GM21423 (cell line): ENCODE measurements around the gene CDC37.
A peak's percentile ranks its signal among the peaks of the same experiment; 100 is the strongest.
"Not testable (repeated sequence)": the region's sequence is repeated elsewhere in the genome, so short reads cannot be mapped to it uniquely, and the experiment has no call there.

Source experiments
- ATAC-seq: cut with Tn5 transposase; IDR thresholded peaks from one replicate; pipeline ENCODE4 v1.9.1; 2021; ENCODE audit warnings: mild to moderate bottlenecking, moderate library complexity; ENCODE audit not compliant: unreplicated experiment

CDC37 gene

GRCh38 chr19:10395917-10396316 is 7.4 kb downstream of the CDC37 start:
- no peak for ATAC-seq

DNA sequence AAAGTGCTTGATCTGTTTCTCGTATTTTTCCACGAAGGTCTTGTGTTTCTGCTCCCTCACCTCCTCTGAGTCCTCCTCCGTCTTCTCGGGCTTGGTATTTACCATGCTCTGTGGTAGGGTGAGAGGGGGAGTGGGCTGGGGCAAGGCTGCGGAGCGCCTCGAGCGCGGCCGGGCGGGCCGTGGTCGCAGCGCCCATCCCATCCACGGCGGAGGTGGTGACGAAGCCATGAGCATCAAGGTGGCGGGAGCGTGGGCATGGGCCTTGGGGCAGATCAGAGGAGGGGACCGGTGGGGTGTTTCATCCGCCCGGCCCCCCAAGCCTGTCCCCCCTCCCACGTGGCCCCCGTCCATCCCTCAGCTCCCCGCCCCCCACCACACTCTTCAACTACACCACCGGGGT is 7.9 kb downstream of the CDC37 start:
- no peak for ATAC-seq

DNA sequence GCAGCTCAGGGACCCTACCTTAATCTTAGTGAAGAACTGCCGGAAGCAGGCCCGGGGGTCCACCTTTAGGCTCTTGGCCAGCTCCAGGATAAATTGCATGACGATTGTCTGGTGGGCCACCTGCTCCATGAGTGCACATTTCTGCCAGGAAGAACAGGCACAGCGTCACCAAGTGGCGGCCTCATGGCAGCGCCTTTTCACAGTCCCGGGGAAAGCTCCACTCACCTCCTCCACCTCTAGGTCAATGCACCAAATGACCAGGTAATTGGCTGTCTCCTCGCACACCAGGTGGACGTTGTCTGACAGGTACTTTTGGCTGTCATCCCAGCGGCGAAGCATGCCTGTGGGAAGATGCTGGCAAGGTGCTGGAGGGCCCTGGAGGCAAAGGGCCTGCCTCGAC is 8.3 kb downstream of the CDC37 start:
- no peak for ATAC-seq

DNA sequence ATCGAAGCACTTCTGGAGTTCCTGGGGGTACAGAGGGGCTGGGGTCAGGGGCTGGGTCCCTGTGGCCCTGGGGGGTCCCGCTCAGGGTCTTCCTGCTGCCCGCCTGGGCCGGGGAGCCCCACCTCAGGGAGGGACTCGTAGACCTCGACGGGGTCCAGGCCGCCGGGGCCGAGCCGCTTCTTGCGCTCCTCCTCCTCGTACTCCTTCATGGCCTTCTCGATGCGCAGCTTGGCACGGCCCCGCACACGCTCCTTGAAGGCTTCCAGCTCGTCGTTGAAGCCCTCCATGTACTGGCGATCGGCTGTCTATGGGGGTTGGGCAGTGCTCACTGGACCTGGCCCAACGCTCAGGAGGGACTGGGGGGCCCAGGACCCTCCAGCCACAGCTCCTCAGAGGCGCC is 10.2 kb downstream of the CDC37 start:
- ATAC-seq: no peak

DNA sequence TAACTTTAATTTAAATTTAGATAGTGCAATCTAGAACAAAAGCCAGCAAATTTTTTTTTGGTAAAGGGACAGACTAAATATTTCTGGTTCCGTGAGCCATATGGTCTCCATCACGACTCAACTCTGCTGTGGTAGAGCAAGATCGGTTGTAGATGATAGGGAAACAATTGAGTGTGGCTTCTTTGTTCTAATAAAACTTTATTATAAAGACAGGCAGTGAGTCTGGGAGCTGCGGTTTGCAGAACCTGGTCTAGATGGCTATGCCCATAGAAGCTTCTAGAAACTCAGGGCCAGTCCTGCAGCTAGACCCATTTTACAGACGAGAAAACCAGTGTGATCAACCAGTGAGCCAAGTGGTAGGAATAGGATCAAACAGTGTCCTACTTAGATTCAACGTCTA is 11.2 kb downstream of the CDC37 start:
- ATAC-seq: no peak

- ATAC-seq: no peak
Observed at GRCh38 chr19:10390652-10391286, 12.6 kb downstream of the CDC37 start.

DNA sequence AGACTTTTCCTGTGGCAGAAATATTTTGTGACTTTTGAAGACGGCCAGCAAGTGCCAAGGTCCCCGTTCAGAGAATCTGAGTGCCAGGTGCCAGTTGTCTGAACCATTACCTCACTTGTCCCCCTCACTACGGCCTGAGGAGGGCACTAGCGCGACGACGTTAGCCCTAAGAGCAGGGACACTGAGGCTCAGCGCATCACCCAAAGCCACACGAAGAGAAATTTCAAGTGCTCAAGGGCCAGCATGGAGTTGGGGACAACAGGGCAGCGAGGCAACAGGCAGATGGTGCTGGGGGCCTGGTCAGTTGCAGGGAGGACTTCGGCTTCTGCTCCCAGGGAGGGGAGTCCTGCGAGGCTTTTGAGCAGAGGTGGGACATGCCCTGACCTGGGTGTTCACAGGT is 13.5 kb downstream of the CDC37 start:
- ATAC-seq: no peak

GRCh38 chr19:10388957-10389356 is 14.4 kb downstream of the CDC37 start:
- no peak for ATAC-seq

DNA sequence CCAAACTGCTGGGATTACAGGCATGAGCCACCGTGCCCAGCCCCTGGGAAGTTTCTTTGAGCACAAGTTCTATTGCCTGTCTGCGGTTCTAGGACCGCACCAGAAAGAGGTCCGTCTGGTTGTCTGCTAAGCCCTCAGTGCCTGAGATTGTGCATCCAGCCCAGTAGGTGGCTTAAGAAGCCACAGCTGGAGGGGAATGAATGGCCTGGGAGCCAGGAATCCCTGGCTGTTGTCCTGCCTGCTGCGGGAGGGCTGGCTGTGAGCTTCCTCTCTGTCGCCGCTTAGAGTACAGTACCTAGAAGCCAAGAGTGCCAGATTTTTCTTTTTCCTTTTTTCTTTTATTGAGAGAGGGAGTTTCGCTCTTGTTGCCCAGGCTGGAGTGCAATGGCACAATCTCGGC is 18.8 kb downstream of the CDC37 start:
- ATAC-seq: no peak

GRCh38 chr19:10383223-10383499 is 20.2 kb downstream of the CDC37 start:
- ATAC-seq: not testable (repeated sequence)

DNA sequence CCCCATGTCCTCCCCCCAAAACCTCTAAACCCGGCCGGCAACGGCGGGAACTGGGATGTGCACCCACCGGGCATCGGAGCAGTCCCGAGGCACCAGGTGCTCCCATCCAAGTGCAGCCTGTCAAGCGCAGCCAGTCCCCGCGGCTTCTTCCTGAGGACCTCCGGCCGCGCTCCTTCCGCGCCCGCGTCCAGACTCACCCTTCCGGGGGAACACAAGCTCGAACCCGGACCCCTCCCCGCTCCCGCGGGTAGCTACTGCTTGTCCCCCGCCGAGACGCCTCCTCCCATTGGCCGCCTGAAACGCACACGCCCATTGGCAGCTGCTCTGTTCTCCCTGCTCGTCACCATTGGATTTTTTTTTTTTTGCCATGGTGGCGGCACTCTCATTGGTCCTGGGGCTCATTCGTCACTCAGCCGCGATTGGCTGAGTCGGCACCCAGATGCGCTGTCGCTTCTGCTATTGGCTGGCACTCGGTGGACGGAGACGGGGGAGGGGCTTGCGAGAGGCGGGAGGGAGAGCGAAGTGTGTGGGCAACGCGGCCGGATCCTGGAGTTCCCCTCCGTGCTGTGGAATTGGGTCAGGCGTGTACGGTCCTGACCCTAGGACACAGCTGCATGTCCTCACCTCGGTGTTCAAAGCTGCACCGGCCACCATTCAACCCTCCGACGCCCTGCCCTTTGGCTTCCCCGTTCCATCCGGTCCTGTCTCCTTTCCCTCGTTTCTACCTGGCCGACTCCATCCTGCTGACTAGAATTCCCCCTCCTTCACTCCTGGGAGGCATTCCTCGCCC is 22.8 kb downstream of the CDC37 start, which contains the start of gene TYK2:
TSS of gene TYK2 (minus strand) at position 260 of the 790 bp plus-strand sequence. CDS start 2,166 bp downstream, outside the sequence.
- ATAC-seq: peak; percentile 93

DNA sequence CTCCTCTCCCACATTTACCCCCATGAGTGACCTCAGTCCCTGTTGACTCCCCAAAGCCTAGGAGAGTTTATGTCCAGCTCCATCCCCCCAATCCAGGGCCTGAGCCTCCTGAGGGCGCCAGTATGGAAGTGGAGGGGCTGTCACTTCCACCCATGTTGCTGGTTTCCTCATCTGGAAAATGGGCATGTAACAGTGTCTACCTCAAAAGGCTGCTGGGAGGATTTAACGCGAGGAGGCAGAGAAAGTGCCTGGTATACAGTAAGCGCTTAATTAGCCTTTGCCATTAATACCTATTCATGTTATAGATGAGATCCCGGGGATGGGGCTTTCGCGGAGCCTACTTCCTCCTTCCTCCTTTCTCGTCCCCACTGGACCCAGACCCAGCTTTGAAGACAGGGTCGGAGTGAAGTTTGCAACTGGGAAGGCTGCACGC is 23.4 kb downstream of the CDC37 start:
- ATAC-seq: no peak

DNA sequence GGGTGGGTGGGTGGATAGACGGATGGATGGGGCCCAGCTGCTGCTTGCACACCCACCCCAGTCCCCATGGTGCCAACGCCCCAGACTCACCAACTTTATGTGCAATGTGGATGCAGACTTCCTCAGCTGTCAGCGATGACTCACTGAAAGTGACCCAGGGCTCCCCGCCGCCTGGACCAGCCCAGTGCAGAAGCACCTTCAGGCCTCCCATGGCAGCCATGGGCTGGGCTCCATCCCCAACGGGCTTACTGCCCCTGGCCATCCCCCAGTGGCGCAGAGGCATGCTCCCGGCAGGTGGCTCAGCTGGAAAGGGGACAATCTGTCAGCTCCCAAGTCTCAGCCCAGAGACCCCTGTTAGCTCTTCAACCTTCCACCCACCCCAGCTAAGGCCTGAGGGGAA is 25.2 kb downstream of the CDC37 start:
- no peak for ATAC-seq

DNA sequence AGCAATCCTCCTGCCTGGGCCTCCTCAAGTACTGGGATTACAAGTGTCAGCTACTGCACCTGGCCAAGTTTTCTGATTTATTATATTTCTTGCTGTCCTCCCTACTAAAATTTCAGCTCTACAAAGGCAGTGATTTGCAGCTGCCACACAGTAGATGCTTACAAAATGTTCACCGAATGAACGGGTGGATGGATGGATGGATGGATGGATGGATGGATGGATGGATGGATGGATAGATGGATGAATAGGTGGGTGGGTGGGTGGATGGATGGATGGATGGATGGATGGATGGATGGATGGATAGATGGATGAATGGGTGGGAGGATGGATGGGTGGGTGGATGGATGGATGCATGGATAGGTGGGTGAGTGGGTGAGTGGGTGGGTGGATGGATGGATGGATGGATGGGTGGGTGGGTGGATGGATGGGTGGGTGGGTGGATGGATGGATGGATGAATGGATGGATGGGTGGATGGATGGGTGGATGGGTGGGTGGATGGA is 26.2 kb downstream of the CDC37 start:
- ATAC-seq: not testable (repeated sequence)

- no peak for ATAC-seq
Observed at GRCh38 chr19:10374931-10375330, 28.4 kb downstream of the CDC37 start.

DNA sequence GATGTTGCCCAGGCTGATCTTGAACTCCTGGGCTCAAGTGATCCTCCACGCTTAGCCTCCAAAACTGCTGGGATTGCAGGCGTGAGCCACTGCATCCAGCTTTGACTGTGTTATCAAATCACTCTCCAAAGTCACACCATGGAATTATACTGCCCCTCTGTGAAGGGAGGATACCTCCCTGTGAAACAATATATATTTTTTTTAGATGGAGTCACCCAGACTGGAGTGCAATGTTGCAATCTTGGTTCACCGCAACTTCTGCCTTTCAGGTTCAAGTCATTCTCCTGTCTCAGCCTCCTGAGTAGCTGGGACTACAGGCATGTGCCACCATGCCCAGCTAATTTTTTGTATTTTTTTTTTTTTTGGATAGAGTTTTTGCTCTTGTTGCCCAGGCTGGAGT is 30.7 kb downstream of the CDC37 start:
- no peak for ATAC-seq

DNA sequence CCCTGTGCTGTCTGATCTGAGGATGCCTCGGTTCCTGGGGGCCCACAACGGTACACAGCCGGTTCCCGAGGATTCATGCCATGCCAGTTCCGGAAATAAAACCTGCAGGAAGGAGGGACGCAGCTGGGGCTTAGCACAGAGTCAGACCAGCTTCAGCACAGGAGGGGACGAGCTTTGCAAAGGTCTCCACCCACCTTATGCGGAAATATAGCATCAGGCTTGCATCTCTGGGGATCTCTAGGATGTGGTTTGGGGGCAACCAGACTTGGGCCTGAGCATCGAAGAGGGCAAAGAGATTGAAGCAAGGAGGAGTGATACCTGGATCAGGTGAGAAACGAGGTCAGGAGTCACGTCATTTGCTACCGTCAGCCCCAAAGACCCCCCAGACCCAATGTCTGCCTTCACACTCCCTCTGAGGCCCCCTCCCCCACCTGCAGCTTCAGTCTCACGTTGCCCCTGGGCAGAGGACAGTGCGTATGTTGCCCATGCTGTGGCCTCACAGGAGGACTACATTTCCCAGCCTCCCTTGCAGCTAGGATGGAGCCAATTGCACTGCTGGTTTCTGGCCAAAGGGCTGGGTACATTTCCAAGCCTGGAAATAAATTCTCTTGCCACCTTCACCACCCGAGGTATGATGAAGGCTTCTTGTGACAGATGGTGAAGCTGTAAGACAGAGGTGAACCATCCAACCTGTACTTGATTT is 35.1 kb downstream of the CDC37 start:
- ATAC-seq: no peak

DNA sequence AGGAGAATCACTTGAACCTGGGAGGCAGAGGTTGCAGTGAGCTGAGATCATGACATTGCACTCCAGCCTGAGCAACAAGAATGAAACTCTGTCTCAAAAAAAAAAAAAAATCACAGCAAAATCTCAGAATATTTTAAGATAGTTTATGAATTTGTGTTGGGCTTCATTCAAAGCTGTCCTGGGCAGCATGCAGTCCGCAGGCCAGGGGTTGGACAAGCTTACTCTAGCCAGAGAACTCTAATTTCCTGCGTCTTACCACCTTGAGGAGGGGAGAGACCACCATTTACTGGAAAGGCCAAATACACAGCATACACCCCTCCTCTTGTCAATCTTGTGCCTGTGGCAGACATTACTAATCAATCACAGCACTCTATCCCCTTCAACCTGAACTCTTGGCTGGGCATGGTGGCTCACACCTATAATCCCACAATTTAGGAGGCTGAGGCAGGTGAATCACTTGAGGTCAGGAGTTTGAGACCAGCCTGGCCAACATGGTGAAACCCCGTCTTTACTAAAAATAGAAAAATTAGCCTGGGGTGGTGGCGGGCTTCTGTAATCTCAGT is 36.3 kb downstream of the CDC37 start:
- not testable (repeated sequence) for ATAC-seq

- no peak for ATAC-seq
Observed at GRCh38 chr19:10365518-10365917, 37.8 kb downstream of the CDC37 start.

DNA sequence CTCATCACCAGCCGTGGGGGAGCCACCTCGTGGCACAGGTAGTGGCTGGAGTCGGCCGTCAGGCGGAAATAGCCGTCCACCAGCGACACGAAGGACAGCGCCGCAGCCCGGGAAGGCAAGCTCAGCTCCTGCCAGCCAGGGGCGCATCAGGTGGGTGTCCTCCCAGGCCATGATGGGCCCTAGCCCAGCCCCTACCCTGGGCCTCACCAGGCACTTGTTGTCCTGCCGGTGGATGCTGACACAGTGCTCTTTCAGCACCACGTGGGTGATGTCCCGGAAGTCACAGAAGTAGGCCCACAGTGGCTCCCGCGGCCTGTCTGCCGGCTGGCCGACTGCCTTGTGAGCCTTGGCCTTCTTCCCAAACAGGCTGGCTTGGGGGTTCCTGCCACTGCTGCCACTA is 38.7 kb downstream of the CDC37 start:
- no peak for ATAC-seq

DNA sequence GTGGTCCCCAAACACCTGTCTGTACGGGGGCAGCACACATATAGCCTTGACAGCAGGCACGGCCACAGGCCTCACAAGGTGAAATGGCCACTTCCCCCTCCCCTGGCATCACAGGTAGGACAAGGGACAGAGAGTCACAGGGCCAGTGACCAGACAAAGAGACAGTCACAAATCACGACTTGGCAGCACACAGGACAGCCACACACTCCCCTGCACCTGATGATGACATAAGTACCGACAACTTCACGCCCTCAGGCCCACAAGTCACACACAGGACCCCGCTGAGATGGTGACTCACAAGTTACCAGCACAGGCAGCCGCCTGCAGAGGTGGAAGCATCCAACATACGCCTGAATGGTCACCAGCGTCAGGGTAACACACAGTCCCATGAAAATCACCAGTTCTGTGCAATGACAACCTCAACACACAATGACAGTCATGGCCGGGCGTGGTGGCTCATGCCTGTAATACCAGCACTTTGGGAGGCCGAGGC is 39.5 kb downstream of the CDC37 start:
- ATAC-seq: no peak
